Head of caudate nucleus (tissue), 42 donors: ENCODE data around the gene MEGF10.
A peak's percentile ranks its signal among the peaks of the same experiment; 100 is the strongest.

Experiments
- DNase-seq, 42 donors: peaks; one replicate each; pipeline versions ENCODE4 v3.0.0 to v3.0.0-alpha.2; 2020 to 2021; ENCODE audit warnings: mixed read lengths in 7 of 42
- intact Hi-C: fragments of 100-400 bp; cut with DNase I; formaldehyde crosslinking; loops from one replicate; pipeline ENCODE4 v1.15.0; 2022

The MEGF10 gene

DNA sequence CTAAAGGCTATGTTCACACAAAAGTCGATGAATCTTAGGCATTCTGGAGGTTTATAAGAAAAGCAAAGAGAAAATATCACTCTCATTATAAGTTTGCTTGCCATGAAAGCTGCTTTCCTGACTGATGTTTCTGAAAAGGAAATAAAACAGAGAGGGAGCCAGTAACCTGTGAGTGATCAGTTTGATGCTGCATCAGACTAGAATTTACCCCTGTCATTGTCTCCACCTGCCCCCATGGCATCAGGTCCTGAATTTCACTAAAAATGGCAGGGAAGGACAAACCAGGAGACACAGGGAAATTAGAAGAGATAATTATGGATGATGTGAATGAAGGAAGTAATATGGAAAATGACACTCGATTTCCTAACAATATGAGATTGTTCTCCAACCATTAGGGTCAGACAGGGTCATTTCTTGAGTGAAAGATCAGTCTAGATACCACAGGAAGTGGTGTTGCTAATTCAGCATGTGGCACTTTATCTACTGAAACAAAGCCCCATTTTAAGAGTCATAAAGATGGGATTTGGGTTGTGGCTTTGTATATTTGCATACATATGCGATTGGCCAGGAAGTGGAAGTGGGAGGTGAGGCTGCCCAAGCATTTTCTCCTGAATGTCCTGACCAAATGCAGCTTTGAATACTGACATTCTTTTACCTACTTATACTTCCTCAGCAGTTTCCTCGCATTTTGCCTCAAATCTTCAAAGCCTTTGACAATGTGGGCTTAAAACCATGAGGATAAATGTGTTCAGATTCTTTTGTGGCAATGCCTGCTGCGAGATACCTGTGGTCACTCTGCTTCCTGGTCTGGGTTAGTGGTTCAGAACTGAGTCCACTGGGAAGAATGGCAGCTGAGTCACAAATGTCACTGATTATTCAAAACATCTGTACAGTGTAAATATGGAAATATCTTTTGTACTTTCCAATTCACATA is 29.7 kb downstream of the MEGF10 start:
- no peak for DNase-seq
- intact Hi-C loops = no loop called here

DNA sequence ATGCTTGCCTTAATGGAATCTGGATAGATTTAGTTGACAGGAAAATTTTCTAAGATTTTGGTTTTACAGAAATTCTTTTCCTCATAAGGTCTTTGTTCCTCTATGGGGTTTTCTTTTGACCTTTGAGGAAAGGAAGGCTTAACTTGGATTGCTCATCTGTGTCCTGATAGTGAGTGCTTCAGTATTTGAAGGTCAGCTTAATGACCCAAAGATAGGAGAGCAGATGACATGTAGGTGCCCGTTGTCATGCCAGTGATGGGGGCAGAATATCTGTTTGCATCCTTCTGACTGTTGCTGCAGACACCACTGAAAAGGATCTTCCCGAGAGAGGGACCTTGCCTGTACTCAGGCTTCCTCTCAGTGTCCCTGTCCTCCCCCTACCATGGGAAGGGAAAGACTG is 30.9 kb downstream of the MEGF10 start:
- intact Hi-C loops = no loop called here
- no peak for DNase-seq

DNA sequence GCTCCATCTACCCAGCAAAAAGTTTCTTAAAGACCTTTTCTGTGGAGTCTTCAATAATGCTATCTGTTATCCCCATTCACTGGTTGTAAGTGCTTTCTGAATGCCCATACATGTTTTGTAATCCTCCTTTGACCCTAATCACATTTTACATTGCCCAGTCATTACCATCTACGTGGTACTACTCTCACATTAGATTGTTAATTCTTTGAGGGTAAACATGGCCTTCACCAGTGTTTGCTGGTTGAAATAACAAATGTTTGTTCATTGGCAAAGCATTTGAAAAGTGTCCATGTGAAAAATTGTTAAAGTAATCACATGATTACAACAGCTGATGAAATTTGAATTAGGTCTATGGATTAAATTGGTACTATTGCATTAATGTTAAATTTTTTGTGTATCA is 31.8 kb downstream of the MEGF10 start:
- no peak for DNase-seq
- intact Hi-C loops = no loop called here

DNA sequence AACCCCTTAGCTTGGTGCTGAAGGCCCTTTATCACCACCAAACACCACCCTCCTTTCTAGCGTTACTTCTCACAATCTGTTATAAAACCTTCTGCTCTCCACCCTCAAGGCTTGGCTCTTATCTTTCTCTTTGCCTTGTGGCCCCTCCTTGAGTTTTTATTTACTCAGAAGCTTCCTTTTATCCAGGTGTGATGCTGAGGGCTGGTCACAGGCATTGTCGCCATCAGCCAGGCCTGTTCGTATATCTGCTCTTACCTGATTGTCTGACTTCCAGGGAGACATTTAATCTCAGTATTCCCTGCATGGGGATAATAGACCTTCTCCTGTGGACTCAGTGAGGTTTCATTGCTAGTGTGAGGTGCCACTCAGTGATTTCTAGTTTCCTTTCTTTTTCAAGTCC is 34.2 kb downstream of the MEGF10 start:
- no peak for DNase-seq
- intact Hi-C loops = no loop called here

DNA sequence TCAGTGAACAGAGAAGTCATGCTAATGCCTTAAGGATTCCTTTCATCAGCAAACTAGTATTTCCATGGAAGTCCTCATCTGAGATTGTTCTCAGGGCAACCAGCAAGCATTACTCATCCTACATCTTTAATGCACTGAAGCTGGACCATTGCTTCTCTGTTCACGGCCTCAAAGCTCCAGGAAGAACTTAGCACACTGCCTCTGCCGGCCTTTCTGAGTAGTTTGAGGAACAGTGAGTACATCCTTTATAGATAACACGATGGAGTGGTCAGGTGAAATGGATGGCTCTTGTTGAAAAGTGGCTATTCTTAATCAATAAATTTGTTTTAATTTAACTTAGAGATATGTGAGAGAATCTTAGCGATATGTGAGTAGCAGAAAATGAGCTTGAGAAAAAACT is 35.8 kb downstream of the MEGF10 start:
- DNase-seq = no peak
- intact Hi-C loops = no loop called here

DNA sequence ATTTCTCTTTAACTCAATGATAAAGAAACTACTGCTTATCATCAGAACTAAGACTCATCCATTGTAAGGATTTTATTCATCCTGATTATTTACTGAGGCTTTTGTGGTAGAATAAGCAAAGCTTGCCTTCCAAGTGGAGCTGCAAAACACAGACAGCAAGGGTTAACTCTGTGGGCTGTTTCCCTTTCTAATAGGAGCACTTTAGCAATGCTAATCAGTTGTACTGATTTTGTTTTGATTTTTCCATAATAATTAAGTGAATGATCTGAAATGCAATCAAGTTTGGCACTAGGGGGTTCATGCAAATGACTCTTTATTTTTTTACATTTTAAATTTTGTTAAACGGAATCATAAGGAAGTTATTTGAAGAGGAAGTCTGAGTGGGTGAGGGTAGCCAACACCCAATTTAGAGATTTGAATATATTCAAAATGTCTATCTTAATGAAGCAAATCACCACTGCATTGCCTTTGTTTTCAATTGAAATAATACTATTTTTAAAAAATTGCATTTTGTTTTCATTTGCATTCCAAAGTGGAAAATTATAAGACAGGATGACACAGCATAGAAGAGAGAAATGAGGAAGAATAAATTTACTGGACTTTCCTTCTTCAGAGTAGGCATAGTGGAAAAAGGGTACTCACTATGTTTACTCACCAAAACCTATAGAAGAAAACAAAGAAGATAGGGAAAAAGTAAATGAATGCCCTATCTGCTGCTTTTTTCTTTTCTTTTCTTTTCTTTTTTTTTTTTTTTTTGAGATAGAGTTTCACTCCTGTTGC is 36.6 kb downstream of the MEGF10 start:
- DNase-seq = no peak
- intact Hi-C loops = no loop called here

DNA sequence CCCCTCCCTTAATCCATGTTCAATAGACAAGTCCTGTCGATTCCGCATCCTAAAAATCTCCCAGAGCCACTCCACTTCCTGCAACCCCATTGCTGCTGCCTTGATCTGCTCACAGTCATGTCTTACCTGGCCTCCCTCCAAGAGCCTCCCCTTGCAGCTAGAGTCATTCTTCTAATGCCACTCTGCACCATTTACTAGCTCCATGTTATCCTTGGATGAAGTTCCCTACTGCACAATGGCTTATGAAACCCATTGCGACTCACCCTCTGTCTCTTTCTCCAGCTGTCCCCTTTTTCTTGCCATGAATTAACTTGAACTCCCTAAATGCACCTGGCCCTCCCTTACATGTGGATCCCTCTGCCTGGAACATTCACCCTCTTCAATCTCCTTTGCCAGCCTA is 39.5 kb downstream of the MEGF10 start:
- DNase-seq = no peak
- intact Hi-C loops = no loop called here

DNA sequence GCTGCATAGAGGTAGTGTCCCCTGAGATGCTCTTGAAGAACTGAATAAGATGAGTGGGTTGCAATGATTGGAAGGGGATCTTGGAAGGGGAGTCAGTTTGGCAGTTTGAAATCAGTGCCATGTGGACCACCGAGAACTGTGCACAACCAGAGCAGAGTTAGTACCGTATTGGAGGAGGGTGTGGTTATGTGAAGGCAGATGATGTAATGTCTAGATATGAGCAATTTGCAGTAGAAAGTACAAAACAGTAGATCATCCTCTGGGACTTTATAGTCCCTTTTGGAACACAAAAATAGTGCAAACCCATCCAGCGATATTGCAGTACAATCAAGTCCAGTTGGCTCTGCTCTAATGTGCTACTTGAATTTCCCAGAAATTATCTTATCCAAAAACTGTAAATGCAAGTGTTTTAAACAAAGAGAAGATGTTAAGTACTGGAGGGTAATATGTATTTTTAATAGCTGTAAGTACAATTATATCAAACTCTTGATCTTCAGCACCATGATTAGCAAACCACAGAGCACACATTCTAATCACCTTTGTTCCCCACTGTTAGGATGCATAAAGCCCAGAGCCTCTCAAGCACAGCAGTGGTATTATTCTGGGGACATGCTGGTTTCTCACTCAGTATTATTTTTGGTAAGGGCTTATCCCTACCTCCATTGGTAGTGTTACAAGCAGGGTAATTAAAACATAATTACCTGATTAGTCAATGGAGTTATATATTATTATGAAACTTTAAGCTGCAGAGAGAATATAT is 41.5 kb downstream of the MEGF10 start:
- intact Hi-C loops = no loop called here
- no peak for DNase-seq

DNA sequence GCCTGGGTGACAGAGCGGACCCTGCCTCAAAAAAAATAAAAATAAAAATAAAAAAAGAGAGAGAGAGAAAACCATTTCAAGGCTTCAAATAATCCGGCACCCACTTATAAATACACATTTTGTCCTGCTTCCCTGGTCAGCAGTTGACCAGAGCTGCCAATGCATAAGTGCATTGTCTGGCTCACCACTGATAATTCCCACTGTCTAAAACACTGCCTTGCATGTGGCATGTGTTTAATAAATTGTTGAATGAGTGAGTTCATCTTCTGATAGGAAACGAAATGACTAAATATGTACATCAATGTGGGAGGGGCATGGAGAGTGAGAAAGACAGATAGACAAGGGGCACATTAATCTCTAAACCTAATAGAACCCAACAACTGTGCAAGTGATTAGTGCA is 42.9 kb downstream of the MEGF10 start:
- peak in 1 of 42 donors; percentile 23 for DNase-seq
- intact Hi-C loops = no loop called here

DNA sequence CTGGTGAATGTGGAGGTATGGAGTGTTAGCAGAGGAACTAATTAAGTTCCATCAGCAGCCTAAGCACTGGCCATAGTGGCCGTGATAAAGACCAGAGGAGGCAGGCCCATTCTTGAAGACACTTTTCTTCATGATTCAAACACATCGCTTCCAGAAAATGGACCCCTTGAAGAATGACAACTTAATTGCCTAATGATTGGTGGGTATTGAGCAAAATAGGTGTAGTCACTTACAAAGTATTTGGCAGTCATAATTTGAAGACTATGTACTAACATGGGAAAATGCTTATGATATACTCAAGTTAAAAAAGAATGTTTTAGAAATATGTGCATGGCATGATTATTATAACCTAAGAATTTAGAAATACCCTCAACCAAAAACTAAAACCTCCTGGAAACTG is 44.8 kb downstream of the MEGF10 start:
- intact Hi-C loops = no loop called here
- DNase-seq = no peak

DNA sequence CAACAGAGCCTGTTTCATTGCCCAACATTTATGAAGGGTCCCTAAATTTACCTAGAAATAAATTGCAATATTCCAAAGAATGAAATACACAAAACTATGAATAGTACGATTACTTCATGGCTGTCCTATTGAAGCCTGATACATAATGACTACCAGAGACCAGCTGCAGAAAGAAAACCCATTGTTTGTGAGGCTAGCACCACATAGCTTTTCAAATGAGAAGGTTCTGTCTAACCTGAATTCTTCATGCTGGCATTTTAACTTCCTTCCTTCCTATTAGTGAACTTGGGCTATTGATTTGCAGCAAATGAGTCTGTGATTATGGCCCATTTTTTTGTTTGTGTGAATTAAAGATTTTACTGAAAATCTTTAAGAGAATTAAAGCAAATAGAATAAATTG is 47.3 kb downstream of the MEGF10 start:
- DNase-seq = peak in 2 of 42 donors; percentile 24 to 40
- intact Hi-C loops = no loop called here

DNA sequence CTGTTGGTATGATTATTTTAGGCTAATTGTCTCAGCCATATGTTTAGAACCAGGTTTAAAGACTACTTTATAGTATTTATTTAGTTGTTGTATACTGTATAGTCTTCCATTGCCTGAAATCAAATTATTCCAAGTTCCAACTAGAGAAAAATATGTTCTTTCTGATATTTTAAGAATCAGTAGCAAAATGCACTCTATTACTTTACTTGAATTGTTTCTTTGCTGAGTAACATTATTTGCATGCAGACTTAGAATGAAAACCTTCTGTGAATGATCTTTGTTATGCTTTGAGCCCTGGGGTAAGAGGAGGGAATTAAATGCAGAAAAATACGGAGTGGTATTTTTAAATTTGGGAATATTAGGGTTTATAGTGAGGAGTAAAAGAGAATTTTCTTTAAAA is 47.9 kb downstream of the MEGF10 start:
- intact Hi-C loops = no loop called here
- DNase-seq = no peak

DNA sequence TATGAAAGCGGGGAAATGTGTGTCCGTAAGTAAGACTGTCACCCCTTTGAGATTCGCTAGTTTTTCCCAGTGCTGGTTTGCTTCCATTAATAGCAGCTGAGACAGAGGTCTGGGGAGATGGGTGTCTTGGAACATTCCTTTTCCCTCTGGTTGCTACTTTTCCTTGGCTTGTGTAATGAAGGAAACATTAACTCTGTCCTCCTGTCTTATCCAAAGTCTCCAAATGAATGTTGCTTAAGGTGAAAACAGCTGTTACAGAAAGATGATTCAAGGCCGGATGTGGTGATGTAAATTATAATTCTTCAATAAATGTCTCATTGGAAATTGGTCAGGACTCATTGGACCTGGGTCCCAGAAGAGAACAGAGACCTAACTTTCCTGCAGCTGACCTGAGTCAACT is 50.0 kb downstream of the MEGF10 start:
- intact Hi-C loops = no loop called here

DNA sequence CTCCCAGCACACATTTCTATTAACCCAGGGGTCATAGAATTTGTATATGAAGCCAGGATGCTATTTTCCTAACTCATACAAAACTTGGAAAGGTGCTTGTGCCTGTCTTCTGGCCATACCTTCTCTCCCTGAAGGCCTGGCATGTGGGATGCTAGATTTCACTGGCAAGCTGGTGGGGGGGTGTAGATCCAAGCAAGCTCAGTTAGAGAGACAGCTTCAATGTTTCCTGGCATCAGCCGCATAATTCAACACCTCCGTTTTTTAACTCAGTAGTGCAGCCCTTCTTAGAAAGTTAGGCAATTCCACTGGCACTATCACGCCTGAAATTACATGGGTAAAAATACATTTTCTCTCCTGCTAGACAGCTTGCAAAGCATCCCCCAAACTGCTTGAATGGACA is 51.8 kb downstream of the MEGF10 start:
- intact Hi-C loops = no loop called here
- DNase-seq = peak in 11 of 42 donors; percentile 13 to 74 (median 39)

More for the DNA sequence above, 50.0 kb downstream of the MEGF10 start:
- no peak for DNase-seq

DNA sequence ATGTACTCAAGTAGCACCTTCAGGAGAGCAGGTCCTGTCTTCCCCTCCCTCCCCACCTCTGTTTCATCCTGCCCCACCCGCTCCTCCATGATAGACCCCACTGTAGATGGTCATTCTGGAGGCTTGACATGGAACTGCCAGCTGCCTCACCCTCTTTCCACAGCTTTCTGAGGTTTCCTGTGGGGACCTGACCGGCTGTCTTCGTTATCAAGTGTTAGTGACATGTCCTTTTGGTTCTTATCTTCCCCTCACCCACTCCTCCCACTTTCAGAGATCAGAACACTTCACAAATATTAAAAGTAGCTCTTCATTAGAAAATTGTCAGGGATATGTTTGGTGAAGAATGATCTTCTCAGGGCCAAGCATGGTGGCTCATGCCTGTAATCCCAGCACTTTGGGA is 52.7 kb downstream of the MEGF10 start:
- no peak for DNase-seq
- intact Hi-C loops = no loop called here

DNA sequence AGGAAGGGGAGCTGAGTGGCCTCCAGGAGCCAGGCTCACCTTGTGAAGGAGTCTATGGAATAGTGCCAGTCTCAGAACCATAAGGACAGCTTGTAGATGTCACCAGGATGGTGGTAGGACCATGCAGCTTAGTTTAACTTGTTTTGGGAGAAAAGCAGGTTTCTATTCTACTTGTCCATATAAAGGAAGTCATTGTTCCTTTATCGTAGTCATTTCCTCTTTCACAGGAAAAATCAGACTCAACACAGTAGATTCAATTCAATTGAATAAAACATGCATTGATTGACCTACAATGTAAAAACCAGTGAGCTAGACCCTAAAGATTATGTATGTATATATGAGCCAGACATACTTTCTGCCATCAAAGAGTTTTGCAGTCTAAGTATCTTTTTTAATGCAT is 53.3 kb downstream of the MEGF10 start:
- intact Hi-C loops = no loop called here
- no peak for DNase-seq

DNA sequence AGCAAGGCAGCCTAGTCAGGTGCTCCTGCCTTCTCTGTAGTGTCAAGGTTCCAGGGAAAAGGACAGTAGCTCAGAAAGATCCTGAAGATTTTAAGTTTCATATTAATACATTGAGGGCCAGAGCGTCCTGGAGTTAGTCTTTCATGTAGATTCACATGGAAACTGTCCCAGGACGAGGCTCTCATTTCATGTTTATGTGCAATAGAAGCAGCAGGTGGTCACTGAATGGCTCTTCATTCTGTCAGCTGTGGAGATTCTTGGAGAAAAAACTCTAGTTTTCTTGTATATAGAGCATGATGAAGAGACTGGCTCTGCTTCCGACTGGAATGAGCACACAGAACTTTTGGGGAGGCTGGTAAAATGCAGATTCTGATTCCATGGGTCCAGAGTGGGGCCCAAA is 54.3 kb downstream of the MEGF10 start:
- intact Hi-C loops = no loop called here
- DNase-seq = no peak

DNA sequence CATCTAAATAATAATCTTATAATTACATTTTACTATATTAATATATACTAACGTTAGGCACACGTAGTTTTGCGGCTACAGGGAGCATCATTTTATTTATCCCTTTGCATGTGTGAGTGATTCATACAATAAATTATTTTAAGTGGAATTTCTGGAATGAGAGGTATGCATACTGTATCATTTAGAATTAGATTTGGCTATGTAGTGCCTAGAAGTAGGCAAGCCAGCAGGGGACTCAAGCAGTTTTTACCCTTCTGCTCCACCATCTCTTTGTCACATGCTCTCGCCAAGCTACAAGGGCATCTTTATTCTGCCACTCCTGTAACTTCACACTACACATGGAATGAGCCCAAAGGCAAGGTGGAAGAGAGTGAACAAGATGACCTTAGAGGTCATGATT is 60.8 kb downstream of the MEGF10 start:
- no peak for DNase-seq
- intact Hi-C loops = no loop called here

DNA sequence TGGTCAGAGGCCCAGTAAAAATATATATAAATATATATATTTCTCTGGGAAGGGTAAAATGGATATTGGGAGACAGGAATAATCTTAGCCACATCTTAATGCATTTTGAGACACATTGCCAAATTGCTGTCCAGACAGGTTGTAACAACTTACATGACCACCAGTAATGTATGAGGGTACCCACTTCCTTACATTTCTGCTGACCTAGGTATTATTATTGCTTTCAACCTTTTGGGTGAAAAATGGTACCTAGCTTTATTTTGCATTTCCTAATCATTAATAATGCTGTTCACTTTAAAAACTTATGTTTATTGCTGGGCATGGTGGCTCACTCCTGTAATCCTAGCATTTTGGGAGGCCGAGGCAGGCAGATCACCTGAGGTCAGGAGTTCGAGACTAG is 61.5 kb downstream of the MEGF10 start:
- DNase-seq = no peak
- intact Hi-C loops = no loop called here

DNA sequence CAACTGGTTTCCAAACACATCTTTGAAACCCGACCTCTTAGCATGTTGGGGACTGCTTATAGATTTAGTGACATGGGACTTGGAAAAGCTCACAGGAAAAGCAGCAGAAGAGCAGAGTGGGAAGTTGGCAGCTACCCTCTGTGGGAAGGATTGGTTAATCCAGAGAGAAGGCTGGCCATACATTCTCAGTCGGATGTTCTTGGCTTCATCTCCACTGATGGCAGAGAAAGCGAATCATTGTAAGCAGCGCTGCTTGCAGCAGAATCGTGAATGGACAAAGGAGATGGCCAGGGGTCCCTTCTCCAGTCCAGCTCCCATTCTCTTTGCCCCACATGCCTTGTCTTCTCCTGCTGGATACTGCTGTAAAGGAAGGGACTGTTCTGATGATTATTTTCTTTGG is 62.7 kb downstream of the MEGF10 start:
- DNase-seq = peak in 21 of 42 donors; percentile 20 to 81 (median 46)
- intact Hi-C loops = no loop called here
